SK-N-SH (cell line): ENCODE results near the gene SH2D3A.

Experiments used
- CTCF ChIP-seq: fragments of 200-600 bp; sonication (generic); IDR thresholded peaks from 2 replicates; pipeline ENCODE4 v1.6.1; 2017; ENCODE audit warnings: antibody characterized with exemption, mild to moderate bottlenecking, moderate library complexity
- RAD21 ChIP-seq: IDR thresholded peaks from 2 replicates; pipeline ENCODE4 v1.6.1; 2012; ENCODE audit warnings: mild to moderate bottlenecking, low read length
- TF ChIP-seq, protein P1 (sequence below): IDR thresholded peaks from 2 replicates; pipeline ENCODE4 v1.4.0; 2012; ENCODE audit warnings: low read depth
- TF ChIP-seq, protein P2 (sequence below): fragments of 150-350 bp; IDR thresholded peaks from 2 replicates; pipeline ENCODE4 v1.6.1; 2017; ENCODE audit warnings: antibody characterized with exemption, low read length, low read depth, borderline replicate concordance

DNA sequence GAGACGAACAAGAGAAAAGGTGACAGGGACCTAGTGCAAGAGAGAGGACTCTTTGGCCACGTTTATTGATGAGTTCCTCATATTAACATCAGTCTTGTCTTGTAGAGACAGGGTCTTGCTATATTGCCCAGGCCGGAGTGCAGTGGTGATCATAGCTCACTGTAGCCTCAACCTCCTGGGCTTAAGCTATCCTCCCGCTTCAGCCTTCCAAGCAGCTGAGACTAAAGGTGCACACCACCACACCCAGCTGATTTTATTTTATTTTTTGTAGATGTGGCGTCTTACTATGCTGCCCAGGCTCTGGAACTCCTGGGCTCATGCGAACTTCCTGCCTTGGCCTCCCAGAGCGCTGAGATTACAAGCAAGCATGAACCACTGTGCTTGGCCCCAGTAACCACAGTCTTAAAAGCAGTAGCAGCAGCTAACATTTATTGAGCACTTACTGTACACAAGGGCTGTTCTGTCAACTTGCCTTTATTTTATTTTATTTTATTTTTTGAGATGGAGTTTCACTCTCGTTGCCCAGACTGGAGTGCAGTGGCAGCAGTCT lies 1.1 kb upstream of the SH2D3A start:
- TF ChIP-seq CTCF, result no peak
- TF ChIP-seq RAD21, result no peak
- TF ChIP-seq, protein P1, sequence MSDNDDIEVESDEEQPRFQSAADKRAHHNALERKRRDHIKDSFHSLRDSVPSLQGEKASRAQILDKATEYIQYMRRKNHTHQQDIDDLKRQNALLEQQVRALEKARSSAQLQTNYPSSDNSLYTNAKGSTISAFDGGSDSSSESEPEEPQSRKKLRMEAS, result no peak
- TF ChIP-seq, protein P2, sequence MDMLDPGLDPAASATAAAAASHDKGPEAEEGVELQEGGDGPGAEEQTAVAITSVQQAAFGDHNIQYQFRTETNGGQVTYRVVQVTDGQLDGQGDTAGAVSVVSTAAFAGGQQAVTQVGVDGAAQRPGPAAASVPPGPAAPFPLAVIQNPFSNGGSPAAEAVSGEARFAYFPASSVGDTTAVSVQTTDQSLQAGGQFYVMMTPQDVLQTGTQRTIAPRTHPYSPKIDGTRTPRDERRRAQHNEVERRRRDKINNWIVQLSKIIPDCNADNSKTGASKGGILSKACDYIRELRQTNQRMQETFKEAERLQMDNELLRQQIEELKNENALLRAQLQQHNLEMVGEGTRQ, result no peak
